ENCODE results near the gene CSKMT. TPM values are rescaled to one million over a fixed set of nuclear protein-coding genes. Genes with fewer than 3 reads are reported as not detected.

The CSKMT gene
- total and polyA plus RNA-seq, 7 experiments from 2014 or later = 2.5 to 29.3 (median 15.8) TPM

- Histone ChIP-seq H3K36me3 (ENCODE audit: control insufficient read depth in 2 of 3, insufficient read depth in 3 of 3, low read length in 3 of 3) (peaks cover 0 to 37% (median 3%) of the 10 kb centered on the region in 3 experiments), H3K27ac (ENCODE audit: low read depth, low read length) (peak overlapping the region; percentile 98), H3K9me3 (ENCODE audit: control insufficient read depth in 2 of 3, low read length in 3 of 3) (no peaks in the 10 kb centered on the region), H3K27me3 (ENCODE audit: control insufficient read depth in 2 of 2, insufficient read depth in 2 of 2, low read length in 2 of 2) (no peaks in the 10 kb centered on the region), H3K4me3 (ENCODE audit: low read length) (no peak overlapping the region), H3K4me1 (ENCODE audit: control insufficient read depth in 2 of 2, insufficient read depth in 2 of 2, low read length in 2 of 2) (peaks cover 13 to 27% of the 10 kb centered on the region in 2 donors)
- peak overlapping the region; percentile 51 to 98 (median 92) for H3K27ac Mint-ChIP-seq
- no peak for DNase-seq
- H3K36me3 Mint-ChIP-seq = peaks cover 4 to 21% (median 10%) of the 10 kb centered on the region in 5 donors
- CTCF ChIA-PET = interaction anchor here (1.2 kb wide), 1 partner anchor 204 kb away, joined by 4 read pairs; the partner anchor contains the start of gene SLC3A2
- H3K4me1 Mint-ChIP-seq = peaks cover 27 to 56% (median 47%) of the 10 kb centered on the region in 7 donors
- H3K9me3 Mint-ChIP-seq = no peaks in the 10 kb centered on the region
- ATAC-seq = no peak
- no peaks in the 10 kb centered on the region for H3K27me3 Mint-ChIP-seq
- POLR2A ChIA-PET = interaction anchor here (0.6 to 9.2 kb wide), 14 partner anchors 9 to 121 kb away, joined by 3 to 157 read pairs (median 4); partner anchors contain the start of genes BSCL2, C11orf98, CSKMT and GNG3
- peak overlapping the region; percentile 62 to 93 (median 90) for H3K4me3 Mint-ChIP-seq
- intact Hi-C loops (cut with micrococcal nuclease) = loop anchor here in 1 of 2 donors (10.0 kb wide), 1 partner anchor 252 kb away; no protein-coding TSS in a partner anchor
Measured at GRCh38 chr11:62677156-62677555, 12.0 kb downstream of the CSKMT start.

- peaks cover 21 to 51% (median 44%) of the 10 kb centered on the region in 7 donors for H3K4me1 Mint-ChIP-seq
- peak overlapping the region; percentile 88 to 98 (median 94) for H3K27ac Mint-ChIP-seq
- H3K9me3 ChIP-seq (ENCODE audit: control insufficient read depth in 2 of 3, low read length in 3 of 3) = no peaks in the 10 kb centered on the region
- ATAC-seq = no peak
- H3K4me1 ChIP-seq (ENCODE audit: control insufficient read depth in 2 of 2, insufficient read depth in 2 of 2, low read length in 2 of 2) = peaks cover 13 to 21% of the 10 kb centered on the region in 2 donors
- no peaks in the 10 kb centered on the region for H3K27me3 Mint-ChIP-seq
- H3K9me3 Mint-ChIP-seq = no peaks in the 10 kb centered on the region
- DNase-seq = no peak
- intact Hi-C loops (cut with micrococcal nuclease) = loop anchor here (2.0 to 10.0 kb wide), 3 partner anchors 25 to 253 kb away; partner anchors contain the start of genes HNRNPUL2 (in 1 of the 2) and INTS5 (in 1 of the 2)
- peak overlapping the region; percentile 86 to 93 (median 90) for H3K4me3 Mint-ChIP-seq
- peaks cover 4 to 21% (median 10%) of the 10 kb centered on the region in 5 donors for H3K36me3 Mint-ChIP-seq
- no peaks in the 10 kb centered on the region for H3K27me3 ChIP-seq (ENCODE audit: control insufficient read depth in 2 of 2, insufficient read depth in 2 of 2, low read length in 2 of 2)
- ChIA-PET CTCF (no interaction called here), POLR2A (interaction anchor here (0.5 to 9.2 kb wide), 8 partner anchors 10 to 109 kb away, joined by 3 to 157 read pairs (median 6); partner anchors contain the start of genes BSCL2, C11orf98, CSKMT and GNG3)
- H3K4me3 ChIP-seq (ENCODE audit: low read length) = peak overlapping the region; percentile 87
- peaks cover 0 to 37% (median 3%) of the 10 kb centered on the region in 3 experiments for H3K36me3 ChIP-seq (ENCODE audit: control insufficient read depth in 2 of 3, insufficient read depth in 3 of 3, low read length in 3 of 3)
- peak overlapping the region; percentile 98 for H3K27ac ChIP-seq (ENCODE audit: low read depth, low read length)
Measured at GRCh38 chr11:62677714-62678113, 12.6 kb downstream of the CSKMT start.

GRCh38 chr11:62678433-62678769, 13.3 kb downstream of the CSKMT start:
- H3K4me1 Mint-ChIP-seq = peaks cover 21 to 44% (median 37%) of the 10 kb centered on the region in 7 donors
- no peaks in the 10 kb centered on the region for H3K9me3 Mint-ChIP-seq
- peak overlapping the region; percentile 87 for H3K4me3 ChIP-seq (ENCODE audit: low read length)
- intact Hi-C loops (cut with micrococcal nuclease) = loop anchor here (2.0 to 10.0 kb wide), 3 partner anchors 26 to 254 kb away; partner anchors contain the start of genes HNRNPUL2 (in 1 of the 2) and INTS5 (in 1 of the 2)
- H3K27me3 Mint-ChIP-seq = no peaks in the 10 kb centered on the region
- peaks cover 4 to 21% (median 10%) of the 10 kb centered on the region in 5 donors for H3K36me3 Mint-ChIP-seq
- peaks cover 13 to 15% of the 10 kb centered on the region in 2 donors for H3K4me1 ChIP-seq (ENCODE audit: control insufficient read depth in 2 of 2, insufficient read depth in 2 of 2, low read length in 2 of 2)
- peak overlapping the region; percentile 98 for H3K27ac ChIP-seq (ENCODE audit: low read depth, low read length)
- no peak for ATAC-seq
- peaks cover 0 to 35% (median 3%) of the 10 kb centered on the region in 3 experiments for H3K36me3 ChIP-seq (ENCODE audit: control insufficient read depth in 2 of 3, insufficient read depth in 3 of 3, low read length in 3 of 3)
- ChIA-PET CTCF (interaction anchor here (0.6 kb wide), 1 partner anchor 153 kb away, joined by 3 read pairs; the partner anchor contains the start of gene STX5), POLR2A (interaction anchor here (1.6 to 9.2 kb wide), 3 partner anchors 10 to 87 kb away, joined by 5 to 157 read pairs (median 10); partner anchors contain the start of genes C11orf98, CSKMT, LBHD1 and TUT1)
- H3K27ac Mint-ChIP-seq = peak overlapping the region; percentile 88 to 98 (median 94)
- no peaks in the 10 kb centered on the region for H3K27me3 ChIP-seq (ENCODE audit: control insufficient read depth in 2 of 2, insufficient read depth in 2 of 2, low read length in 2 of 2)
- H3K9me3 ChIP-seq (ENCODE audit: control insufficient read depth in 2 of 3, low read length in 3 of 3) = no peaks in the 10 kb centered on the region
- DNase-seq = no peak
- H3K4me3 Mint-ChIP-seq = peak overlapping the region; percentile 86 to 93 (median 90)

GRCh38 chr11:62678770-62679696, 13.9 kb downstream of the CSKMT start, which contains the start of gene UBXN1:
Gene UBXN1, minus strand, starts transcription at chr11:62679073. Its CDS starts 150 bp downstream, at chr11:62678923.
- ChIA-PET POLR2A (interaction anchor here (0.6 to 9.2 kb wide), 14 partner anchors 11 to 201 kb away, joined by 3 to 157 read pairs (median 5); partner anchors contain the start of genes C11orf98, CSKMT, INTS5 and LBHD1), CTCF (interaction anchor here (0.6 to 2.4 kb wide), 5 partner anchors 16 to 182 kb away, joined by 3 to 24 read pairs (median 7); partner anchors contain the start of genes STX5 and TUT1)
- DNase-seq = peak; percentile 63 to 84 (median 81)
- H3K27me3 ChIP-seq (ENCODE audit: control insufficient read depth in 2 of 2, insufficient read depth in 2 of 2, low read length in 2 of 2) = no peaks in the 10 kb centered on the region
- H3K27me3 Mint-ChIP-seq = no peaks in the 10 kb centered on the region
- peak within 1 kb of the TSS; percentile 86 to 93 (median 90) for H3K4me3 Mint-ChIP-seq
- H3K9me3 ChIP-seq (ENCODE audit: control insufficient read depth in 2 of 3, low read length in 3 of 3) = no peaks in the 10 kb centered on the region
- peak; percentile 91 for ATAC-seq
- H3K4me3 ChIP-seq (ENCODE audit: low read length) = peak within 1 kb of the TSS; percentile 87
- H3K27ac Mint-ChIP-seq = peak within 1 kb of the TSS; percentile 88 to 98 (median 94)
- peak within 1 kb of the TSS; percentile 98 for H3K27ac ChIP-seq (ENCODE audit: low read depth, low read length)
- H3K4me1 ChIP-seq (ENCODE audit: control insufficient read depth in 2 of 2, insufficient read depth in 2 of 2, low read length in 2 of 2) = peaks cover 13 to 15% of the 10 kb centered on the region in 2 donors
- peaks cover 19 to 41% (median 37%) of the 10 kb centered on the region in 7 donors for H3K4me1 Mint-ChIP-seq
- H3K36me3 ChIP-seq (ENCODE audit: control insufficient read depth in 2 of 3, insufficient read depth in 3 of 3, low read length in 3 of 3) = peaks cover 0 to 29% (median 3%) of the 10 kb centered on the region in 3 experiments
- H3K9me3 Mint-ChIP-seq = no peaks in the 10 kb centered on the region
- H3K36me3 Mint-ChIP-seq = peaks cover 4 to 21% (median 10%) of the 10 kb centered on the region in 5 donors
- intact Hi-C loops (cut with micrococcal nuclease) = loop anchor here (1.0 to 10.0 kb wide), 11 partner anchors 8 to 254 kb away; partner anchors contain the start of genes HNRNPUL2 (in 2 of the 2), INTS5 (in 2 of the 2), TUT1 (in 2 of the 2) and UQCC3 (in 2 of the 2)

GRCh38 chr11:62680825-62681240, 15.7 kb downstream of the CSKMT start:
- H3K9me3 Mint-ChIP-seq = no peaks in the 10 kb centered on the region
- Histone ChIP-seq H3K4me3 (ENCODE audit: low read length) (no peak overlapping the region), H3K27me3 (ENCODE audit: control insufficient read depth in 2 of 2, insufficient read depth in 2 of 2, low read length in 2 of 2) (no peaks in the 10 kb centered on the region), H3K36me3 (ENCODE audit: control insufficient read depth in 2 of 3, insufficient read depth in 3 of 3, low read length in 3 of 3) (peaks cover 0 to 24% (median 3%) of the 10 kb centered on the region in 3 experiments), H3K4me1 (ENCODE audit: control insufficient read depth in 2 of 2, insufficient read depth in 2 of 2, low read length in 2 of 2) (peaks cover 13 to 15% of the 10 kb centered on the region in 2 donors), H3K27ac (ENCODE audit: low read depth, low read length) (peak overlapping the region; percentile 24), H3K9me3 (ENCODE audit: control insufficient read depth in 2 of 3, low read length in 3 of 3) (no peaks in the 10 kb centered on the region)
- peak in 7 of 9 donors; percentile 44 to 64 (median 55) for DNase-seq
- H3K4me3 Mint-ChIP-seq = peak overlapping the region; percentile 51 to 89 (median 78)
- ChIA-PET CTCF (interaction anchor here (0.7 to 2.4 kb wide), 13 partner anchors 9 to 173 kb away, joined by 3 to 24 read pairs (median 4); partner anchors contain the start of genes BSCL2, CSKMT, GNG3 and LBHD1), POLR2A (interaction anchor here (0.8 to 9.2 kb wide), 18 partner anchors 9 to 201 kb away, joined by 3 to 157 read pairs (median 4); partner anchors contain the start of genes B3GAT3, C11orf98, CSKMT and INTS5)
- intact Hi-C loops (cut with micrococcal nuclease) = loop anchor here (1.0 to 2.0 kb wide), 3 partner anchors 13 to 344 kb away; no protein-coding TSS in a partner anchor
- H3K27me3 Mint-ChIP-seq = no peaks in the 10 kb centered on the region
- H3K4me1 Mint-ChIP-seq = peaks cover 15 to 35% (median 32%) of the 10 kb centered on the region in 7 donors
- ATAC-seq = peak; percentile 76
- H3K27ac Mint-ChIP-seq = peak overlapping the region; percentile 73 to 92 (median 84)
- peaks cover 0 to 16% (median 6%) of the 10 kb centered on the region in 5 donors for H3K36me3 Mint-ChIP-seq
